HG03196 (cell line): ENCODE measurements around the gene SLC25A36.
"Not testable (repeated sequence)": the region's sequence is repeated elsewhere in the genome, so short reads cannot be mapped to it uniquely, and the experiment has no call there.

Experiments used
- ATAC-seq: cut with Tn5 transposase; IDR thresholded peaks from one replicate; pipeline ENCODE4 v1.9.1; 2021; ENCODE audit not compliant: unreplicated experiment

SLC25A36 gene

GRCh38 chr3:140994316-140994715 lies 52.7 kb downstream of the SLC25A36 start:
- no peak for ATAC-seq

GRCh38 chr3:140994861-140995260 lies 53.2 kb downstream of the SLC25A36 start:
- not testable (repeated sequence) for ATAC-seq

GRCh38 chr3:140995881-140996280 lies 54.2 kb downstream of the SLC25A36 start:
- ATAC-seq = no peak

GRCh38 chr3:141000027-141000663 lies 58.5 kb downstream of the SLC25A36 start:
- ATAC-seq = no peak

GRCh38 chr3:141000686-141001085 lies 59.0 kb downstream of the SLC25A36 start:
- ATAC-seq = no peak

- ATAC-seq = no peak
These were observed 64.7 kb downstream of the SLC25A36 start for GRCh38 chr3:141006344-141006743.

GRCh38 chr3:141009496-141009895 lies 67.9 kb downstream of the SLC25A36 start:
- no peak for ATAC-seq

- peak; percentile 83 for ATAC-seq
These were observed 69.8 kb downstream of the SLC25A36 start for GRCh38 chr3:141011232-141011996.

GRCh38 chr3:141011997-141012262 lies 70.3 kb downstream of the SLC25A36 start:
- peak; percentile 15 for ATAC-seq

GRCh38 chr3:141012571-141012970 lies 70.9 kb downstream of the SLC25A36 start:
- no peak for ATAC-seq

- ATAC-seq = no peak
These were observed 73.8 kb downstream of the SLC25A36 start for GRCh38 chr3:141015481-141015880.

GRCh38 chr3:141017366-141018322 lies 76.0 kb downstream of the SLC25A36 start:
- ATAC-seq = not testable (repeated sequence)

- no peak for ATAC-seq
These were observed 77.6 kb downstream of the SLC25A36 start for GRCh38 chr3:141019244-141019643.

- ATAC-seq = no peak
These were observed 78.7 kb downstream of the SLC25A36 start for GRCh38 chr3:141020143-141020830.

GRCh38 chr3:141021261-141021660 lies 79.6 kb downstream of the SLC25A36 start:
- ATAC-seq = no peak
